Activated T-cell treated with anti-CD3 and anti-CD28 coated beads for 48 hours (primary cell): ENCODE data around the gene GPX1.
"Not testable (repeated sequence)": the region's sequence is repeated elsewhere in the genome, so short reads cannot be mapped to it uniquely, and the experiment has no call there.

Experiments used
- DNase-seq: peaks from one replicate; pipeline ENCODE4 v3.0.0-alpha.2; 2020; ENCODE audit warnings: low read depth

Gene GPX1

DNA sequence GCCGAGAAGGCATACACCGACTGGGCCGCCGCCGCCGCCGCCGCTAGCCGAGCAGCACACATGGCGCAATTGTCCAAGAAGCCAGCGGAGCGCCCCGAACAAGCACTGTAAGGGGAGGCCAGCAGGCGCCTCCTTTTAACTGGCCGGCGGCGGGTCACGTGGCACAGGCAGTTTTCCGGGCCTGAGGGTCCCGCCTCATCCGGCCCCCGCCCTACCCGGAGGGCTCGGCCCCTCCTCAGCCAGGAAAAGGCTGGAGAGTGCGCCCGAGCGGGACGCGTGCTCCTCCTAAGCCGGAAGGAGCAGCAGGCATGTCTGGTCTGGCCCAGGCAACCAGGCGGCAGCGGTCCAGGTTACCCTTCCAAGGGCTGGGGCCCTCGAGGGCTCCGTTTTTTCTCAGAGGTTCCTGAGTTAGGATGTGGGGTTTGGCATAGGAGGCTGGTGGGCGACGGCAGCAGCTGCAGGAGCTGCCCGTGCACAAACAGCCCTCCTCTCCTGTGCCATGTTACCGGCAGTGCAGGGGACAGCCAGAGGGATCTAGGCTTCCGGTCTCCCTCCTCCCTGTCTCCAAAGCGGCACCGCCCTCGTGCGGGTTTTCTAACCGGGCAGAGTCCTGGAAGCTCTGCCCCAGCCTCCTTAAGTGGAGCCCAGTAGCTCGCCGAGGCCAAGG is at the start of gene GPX1:
TSS of gene GPX1 (minus strand) at position 137 of the 667 bp plus-strand sequence. CDS start at position 62, 75 bp downstream.
- peak; percentile 86 for DNase-seq

DNA sequence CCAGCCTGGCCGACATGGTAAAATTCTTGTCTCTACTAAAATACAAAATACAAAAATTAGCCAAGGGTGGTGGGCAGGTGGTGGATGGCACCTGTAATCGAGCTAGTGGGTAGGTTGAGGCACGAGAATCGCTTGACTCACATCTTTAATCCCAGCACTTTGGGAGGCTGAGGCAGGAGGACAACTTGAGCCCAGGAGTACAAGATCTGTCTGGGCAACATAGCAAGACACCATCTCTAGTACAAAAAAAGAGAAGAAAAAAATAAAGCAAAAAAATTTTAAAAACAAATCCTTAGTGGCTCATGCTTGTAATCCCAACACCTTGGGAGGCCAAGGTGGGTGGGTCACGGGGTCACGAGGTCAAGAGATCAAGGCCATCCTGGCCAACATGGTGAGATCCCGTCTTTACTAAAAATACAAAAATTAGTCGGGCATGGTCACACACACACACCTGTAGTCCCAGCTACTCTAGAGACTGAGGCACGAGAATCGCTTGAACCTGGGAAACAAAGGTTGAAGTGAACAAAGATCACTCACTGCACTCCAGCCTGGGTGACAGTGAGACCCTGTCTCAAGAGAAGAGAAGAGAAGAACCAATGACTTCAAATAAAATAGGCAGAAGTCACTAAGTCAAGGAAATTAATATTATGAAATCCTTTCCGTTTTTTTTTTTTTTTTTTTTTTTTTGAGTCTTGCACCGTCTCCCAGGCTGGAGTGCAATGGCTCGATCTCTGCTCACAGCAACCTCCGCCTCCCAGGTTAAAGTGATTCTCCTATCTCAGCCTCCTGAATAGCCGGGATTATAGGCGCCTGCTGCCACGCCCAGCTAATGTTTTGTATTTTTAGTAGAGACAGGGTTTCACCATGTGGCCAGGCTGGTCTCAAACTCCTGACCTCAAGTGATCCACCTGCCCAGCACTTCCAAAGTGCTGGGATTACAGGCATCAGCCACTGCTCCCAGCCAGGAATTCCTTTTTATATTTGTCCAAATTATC is 48.7 kb upstream of the GPX1 start:
- DNase-seq, result no peak

DNA sequence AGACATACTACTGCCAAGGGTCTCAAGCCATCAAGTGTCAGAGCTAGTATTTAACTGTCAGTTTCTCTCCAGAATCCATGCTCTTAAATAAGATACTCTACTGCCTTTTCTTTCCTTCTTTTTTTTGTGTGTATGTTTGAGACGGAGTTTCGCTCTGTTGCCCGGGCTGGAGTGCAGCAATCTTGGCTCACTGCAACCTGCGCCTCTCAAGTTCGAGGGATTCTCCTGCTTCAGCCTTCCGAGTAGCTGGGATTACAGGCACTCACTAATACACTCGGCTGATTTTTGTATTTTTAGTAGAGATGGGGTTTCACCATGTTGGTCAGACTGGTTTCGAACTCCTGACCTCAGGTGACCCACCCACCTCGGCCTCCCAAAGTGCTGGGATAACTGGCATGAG is 47.4 kb upstream of the GPX1 start:
- DNase-seq, result not testable (repeated sequence)

DNA sequence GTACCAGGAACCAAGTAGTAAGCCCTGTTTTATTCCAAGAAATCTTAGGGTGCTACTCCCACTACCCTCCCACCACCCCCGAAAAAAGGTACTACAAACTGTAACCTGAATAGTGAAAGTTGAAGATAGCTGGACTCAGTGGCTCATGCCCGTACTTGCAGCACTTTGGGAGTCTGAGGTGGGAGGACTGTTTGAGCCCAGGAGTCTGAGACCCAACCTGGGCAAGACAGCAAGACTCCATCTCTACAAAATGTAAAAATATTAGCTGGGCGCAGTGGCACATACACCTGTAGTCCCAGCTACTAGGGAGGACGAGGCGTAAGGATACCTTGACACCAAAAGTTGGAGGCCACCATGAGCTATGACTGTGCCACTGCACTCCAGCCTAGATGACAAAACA is 45.7 kb upstream of the GPX1 start:
- DNase-seq, result no peak

DNA sequence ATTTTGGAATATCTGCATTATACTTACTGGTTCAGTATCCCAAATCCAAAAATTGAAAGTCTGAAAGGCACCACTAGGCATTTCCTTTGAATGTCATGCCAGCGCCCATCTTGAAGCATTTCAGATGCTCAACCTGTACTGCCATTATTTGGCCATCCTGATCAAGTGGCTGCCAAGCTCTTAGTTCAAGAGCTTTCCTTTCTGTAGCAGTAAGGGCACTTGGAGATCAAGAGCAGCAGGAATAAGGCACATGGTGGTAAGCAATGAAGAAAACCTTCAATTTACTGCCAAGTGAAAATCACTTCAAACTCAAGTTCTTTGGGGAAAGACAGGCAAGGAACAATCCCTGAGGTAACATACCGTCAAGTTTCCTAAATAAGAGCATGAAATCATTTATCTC is 43.6 kb upstream of the GPX1 start:
- DNase-seq, result no peak

DNA sequence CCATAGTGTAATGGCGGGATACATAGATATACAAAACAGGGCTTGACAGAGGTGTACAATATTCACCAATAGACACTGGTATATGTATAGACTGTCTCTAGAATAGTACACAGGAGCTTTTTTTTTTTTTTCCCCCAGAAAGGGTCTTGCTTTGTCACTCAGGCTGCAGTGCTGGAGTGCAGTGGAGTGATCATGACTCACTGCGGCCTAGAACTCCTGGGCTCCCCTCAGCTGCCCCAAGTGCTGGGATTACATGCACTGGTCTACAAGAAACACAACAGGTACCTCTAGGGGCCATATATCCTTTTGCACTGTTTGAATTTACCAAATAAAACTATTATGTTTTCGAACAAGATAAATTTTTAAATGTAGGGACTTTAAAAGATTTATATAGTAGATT is 41.3 kb upstream of the GPX1 start:
- no peak for DNase-seq

DNA sequence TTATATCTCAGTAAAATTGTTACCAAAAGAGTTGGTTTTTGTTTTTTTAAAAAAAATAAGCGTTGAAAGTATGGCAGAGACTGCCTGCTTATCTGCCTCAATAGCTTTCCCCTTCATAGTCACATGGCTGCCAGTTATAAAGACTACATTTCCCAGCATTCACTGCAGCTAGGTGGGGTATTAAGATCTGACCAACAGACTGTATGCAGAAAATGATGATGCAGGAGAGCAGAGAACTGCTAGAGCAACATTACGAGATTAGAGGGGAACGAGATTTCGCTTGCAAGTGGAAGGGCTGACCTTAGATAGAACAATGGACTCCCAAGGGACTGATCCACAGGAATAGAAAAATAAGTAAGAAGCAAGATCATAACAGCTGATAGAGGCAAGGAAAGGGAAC is 39.3 kb upstream of the GPX1 start:
- DNase-seq, result no peak

DNA sequence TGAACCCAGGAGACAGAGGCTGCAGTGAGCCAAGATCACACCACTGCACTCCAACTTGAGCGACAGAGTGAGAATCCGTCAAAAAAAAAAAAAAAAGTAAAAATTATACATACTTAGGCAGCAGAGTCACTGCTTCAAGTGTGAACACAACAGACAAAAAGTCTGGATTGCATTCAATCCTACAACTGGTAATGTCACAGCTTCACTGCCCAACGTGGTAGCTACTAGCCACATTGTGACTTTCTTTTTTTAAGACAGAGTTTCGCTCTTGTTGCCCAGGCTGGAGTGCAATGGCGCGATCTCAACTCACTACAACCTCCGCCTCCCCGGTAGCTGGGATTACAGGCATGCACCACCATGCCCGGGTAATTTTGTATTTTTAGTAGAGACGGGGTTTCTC is 33.2 kb upstream of the GPX1 start:
- DNase-seq, result not testable (repeated sequence)

DNA sequence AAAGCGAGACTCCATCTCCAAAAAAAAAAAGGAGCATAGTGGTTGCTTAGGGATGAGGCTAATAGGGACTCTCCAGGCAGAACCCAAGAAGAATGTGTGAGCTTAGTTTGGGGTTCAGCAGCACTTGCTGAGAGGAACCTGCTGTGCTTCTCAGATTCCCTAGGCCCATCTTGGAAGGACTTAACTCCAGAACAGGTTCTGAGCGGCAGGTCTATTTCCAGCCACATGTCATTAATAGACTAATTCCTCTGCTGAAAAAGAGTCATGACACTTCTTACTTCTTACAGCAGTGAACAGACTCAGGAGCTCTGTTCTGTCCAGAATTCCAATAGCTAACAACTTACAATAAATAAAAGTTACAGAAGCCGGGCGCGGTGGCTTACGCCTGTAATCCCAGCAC is 31.1 kb upstream of the GPX1 start:
- DNase-seq, result no peak

DNA sequence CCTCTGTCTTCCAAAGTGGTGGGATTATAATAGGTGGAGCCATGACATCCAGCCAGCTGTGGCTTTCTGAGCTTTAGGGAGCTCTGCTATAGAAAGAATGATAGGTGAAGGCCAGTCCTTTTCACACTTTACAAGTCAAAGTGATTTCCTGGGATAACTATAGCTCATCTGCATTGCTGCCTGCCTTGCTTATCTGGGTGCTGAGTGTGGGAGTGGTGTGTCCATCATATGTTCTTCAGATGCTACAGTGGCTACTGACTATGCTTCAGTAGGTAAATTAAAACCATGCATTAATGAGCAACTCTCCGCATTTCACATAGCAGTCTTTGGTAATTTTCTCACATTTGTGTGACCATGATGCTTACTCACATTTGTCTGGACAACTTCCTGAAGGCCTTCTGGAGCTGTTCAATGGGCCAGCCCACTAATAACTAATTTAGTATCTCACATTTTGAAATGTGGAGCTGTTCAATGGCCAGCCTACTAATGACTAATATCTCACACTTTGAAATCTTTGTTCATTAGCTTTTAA is 30.2 kb upstream of the GPX1 start:
- DNase-seq, result no peak

DNA sequence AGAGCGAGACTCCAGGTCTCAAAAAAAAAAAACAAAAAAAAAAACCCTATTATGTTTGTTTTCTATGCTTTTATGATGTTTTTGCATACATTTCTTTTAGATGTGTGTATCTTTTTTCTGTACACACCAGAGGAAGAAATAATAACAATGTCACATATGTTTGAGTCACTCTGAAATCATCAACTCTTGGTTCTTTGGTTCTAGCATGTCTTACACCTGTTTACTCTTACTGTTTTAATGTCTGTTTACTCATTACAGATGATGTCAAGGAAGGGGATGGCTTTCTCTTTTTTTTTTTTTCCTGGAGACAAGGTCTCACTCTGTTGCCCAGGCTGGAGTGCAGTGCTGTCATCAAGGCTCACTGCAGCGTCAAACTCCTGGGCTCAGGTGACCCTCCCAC is 29.6 kb upstream of the GPX1 start:
- DNase-seq, result no peak

DNA sequence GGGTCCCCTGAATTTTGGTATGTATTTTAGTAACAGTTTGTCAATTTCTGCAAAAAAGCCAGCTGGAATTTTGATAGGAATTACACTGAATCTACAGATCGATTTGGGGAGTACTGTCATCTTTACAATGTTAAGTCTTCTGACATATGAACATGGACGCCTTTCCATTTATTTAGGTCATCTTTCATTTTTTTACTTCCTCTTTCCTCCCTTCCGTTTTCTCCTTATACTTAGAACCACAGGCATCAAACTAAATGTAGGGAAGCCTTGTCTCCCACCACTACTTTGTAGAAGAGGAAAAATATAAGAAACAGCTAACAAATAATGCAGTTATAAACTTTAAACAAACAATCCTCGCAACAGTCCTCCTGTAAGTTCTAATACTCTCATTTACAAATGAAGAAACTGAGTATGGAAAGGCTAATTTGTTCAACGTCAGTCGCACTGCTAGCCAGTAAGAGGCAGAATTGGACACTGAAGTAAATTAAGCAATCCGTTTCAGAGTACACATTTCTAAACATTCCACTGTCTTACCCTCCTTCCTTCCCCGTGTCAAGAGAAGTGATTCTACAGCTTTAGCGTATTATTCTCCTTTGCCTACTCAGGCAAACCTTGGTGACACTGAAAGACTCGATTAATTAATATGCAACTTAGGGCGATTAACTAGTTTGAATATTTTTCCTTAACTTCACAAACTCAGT is 28.1 kb upstream of the GPX1 start:
- no peak for DNase-seq

DNA sequence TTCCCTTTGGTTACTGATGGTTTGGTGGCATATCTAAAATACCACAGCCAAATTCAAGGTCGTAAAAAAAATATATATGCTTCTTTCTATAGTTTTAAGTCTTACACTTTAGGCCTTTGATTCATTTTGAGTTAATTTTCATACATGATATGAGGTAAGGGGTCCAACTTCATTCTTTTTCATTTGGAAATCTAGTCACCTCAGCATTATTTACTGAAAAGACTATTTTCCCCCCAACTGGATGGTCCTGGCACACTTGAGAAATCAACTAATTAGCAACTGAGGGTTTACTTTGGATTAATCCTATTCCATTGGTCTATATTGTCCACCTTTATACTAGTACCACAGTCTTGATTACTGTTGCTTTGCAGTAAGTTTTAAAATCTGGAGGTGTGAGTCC is 27.5 kb upstream of the GPX1 start:
- no peak for DNase-seq

DNA sequence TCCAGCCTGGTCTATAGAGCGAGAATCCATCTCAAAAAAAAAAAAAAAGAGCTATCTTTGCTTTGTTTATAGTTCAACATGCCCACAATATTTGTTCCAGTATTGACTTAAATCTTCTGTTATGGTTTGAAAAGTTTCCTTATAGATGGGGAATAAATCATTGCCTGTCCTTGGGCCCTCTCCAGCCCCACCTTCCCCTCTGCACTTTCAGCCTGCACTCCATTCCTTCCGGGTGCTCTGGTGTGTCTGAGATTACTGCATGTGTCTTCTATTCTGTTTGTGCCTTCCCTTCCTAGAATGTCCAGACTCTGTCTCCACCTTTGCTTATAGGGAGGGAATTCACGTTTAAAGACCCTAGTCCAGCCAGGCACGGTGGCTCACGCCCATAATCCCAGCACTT is 25.2 kb upstream of the GPX1 start:
- no peak for DNase-seq

DNA sequence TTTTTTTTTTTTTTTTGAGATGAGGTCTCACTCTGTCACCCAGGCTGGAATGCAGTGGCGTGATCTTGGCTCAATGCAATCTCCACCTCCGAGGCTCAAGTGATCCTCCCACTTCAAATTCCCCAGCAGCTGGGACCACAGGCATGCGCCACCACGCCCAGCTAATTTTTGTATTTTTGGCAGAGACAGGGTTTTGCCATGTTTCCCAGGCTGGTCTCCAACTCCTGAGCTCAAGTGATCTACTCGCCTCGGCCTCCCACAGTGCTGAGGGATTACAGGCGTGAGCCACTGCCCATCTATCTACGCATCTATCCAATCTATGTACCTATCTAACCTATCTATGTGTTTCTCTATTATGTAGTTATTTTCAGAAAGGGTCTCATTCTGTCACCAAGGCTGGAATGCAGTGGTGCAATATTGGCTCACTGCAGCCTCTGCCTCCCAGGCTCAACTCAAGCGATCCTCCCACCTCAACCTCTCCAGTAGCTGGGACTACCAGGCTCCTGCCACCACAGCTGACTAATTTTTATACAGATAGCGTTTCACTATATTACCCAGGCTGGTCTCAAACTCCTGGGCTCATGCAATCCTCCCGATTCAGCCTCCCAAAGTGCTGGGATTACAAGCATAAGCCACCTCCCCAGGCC is 20.2 kb upstream of the GPX1 start:
- no peak for DNase-seq

DNA sequence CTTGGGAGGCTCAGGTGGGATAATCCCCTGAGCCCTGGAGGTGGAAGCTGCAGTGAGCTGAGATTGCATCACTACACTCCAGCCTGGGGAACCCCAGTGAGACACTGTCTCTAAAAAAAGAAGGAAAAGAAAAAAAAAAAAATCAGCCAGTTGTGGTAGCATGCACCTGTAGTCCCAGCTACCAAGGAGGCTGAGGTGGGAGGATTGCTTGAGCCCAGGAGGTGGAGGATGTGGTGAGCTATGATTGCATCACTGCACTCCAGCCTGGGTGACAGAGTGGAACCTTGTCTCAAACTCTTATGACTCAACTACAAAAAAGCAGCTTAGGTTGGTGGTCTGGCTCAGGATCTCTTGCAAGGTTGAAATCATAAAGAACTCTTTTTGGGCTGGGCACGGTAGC is 19.3 kb upstream of the GPX1 start:
- peak; percentile 50 for DNase-seq

DNA sequence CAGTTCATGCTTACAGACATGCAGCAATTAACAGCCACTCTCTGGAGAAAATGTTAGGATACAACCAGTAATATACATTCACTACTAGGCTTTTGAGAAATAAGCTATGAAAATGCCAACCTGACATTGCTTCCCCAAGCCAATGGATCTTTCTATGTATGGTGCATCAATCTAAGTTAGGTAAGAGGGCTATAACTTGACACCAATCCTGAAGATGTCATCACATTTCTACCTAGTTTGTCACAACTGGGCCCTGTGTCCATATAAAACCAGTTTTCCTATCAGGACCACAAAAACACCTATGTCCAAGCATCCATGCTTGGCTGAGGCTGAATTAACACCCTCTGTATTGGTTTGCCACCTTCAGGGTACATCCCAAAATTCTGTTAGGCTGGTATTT is 13.8 kb upstream of the GPX1 start:
- no peak for DNase-seq

DNA sequence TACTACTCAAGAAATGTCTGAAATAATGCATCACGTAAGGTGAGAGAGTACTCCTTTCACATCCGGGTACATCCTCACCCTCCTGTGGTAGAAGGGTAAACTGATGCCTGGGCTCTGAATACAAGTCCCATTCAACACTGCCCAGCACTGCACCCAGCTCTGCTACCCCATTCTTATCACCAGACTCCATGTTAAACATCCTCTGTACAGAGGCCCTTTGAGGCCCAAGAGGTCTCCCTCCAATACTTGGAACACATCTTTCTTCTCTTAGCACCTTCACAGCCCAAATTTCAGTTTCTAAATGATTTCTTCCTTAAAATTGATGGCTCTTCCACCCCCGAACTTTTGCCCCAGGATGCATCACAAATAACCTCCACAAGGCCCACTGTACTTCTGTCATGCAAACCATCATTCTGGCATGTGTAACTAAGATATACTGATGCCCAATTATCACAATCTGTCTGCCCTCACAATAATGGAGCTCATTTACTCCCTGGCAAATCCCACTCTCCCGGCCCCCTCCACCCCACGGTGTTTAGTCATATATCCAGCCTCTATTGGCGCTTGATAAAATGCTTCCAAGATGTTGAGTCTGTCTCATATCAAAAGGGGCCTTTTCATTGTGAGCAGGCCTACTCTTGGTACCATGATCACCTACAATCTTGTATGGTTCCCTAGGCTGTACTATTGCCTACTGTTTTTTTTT is 12.6 kb upstream of the GPX1 start:
- no peak for DNase-seq

DNA sequence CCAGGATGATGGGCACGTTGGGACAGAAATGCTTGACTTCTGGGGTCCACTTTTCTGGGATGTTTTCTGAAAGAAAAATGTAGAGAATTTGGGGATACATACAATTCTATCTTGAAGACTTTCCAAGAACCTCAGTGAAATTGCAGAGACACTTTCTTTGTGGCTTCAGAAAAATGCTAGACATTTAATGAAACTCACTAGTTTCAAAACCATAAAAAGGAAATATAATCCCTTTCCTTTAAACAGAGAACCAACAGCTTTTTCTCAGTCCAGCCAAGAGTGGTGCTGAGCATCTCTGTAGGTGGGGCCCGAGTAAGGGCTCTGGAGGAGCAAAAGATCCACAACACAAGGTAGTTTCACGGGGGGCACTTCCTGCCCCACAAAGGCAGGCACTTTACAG is 4.4 kb upstream of the GPX1 start:
- no peak for DNase-seq

DNA sequence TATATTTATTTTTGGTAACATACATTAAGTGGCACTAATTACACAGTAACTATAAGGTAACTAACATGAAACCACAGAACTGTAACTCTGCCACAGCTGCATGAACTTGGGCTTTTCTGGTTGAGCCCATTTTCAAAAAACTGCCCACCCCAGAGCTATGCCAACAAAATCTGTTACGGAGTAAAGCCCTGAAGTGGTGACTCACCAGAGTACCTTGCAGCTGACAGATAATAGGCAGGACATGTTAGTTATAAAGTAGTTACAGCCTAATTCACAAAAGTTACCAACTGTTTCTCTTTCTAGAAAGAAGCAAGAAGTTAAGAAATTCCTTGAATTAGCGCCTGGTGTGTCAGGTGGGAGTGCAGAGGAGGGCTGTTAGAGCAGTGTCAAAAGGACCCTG is 1.5 kb upstream of the GPX1 start:
- no peak for DNase-seq

DNA sequence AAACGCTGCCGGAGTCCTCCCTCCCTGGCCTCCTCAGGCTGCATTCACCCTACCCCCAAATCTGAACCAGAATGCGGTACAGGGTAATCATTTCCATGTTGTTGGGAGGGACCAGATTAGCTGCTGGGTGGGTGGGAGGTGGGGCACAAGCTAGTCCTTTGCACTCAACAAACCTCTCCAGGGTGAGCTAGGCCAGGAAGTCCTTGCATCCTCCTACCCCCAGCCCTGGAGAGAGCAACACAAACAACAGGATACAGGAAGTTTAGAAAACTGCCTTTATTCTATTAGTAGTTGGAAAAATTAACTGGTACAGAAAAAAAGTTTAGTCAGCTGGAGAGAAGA is 702 bp upstream of the GPX1 start:
- DNase-seq, result peak; percentile 17
